ENCODE data around the gene SLC4A4. TPM values are rescaled to one million over a fixed set of nuclear protein-coding genes. Genes with fewer than 3 reads are reported as not detected.

SLC4A4 gene
- total and polyA plus RNA-seq, 5 donors from 2014 or later, result not detected

- no peaks in the 10 kb centered on the region for H3K9me3 Mint-ChIP-seq
- H3K4me3 Mint-ChIP-seq, result no peak overlapping the region
- H3K27ac Mint-ChIP-seq, result no peak overlapping the region
- H3K36me3 Mint-ChIP-seq, result no peaks in the 10 kb centered on the region
- DNase-seq (no peak), ATAC-seq (ENCODE audit: low read depth in 2 of 2) (no peak)
- H3K27me3 Mint-ChIP-seq, result no peaks in the 10 kb centered on the region
- H3K4me1 Mint-ChIP-seq, result no peaks in the 10 kb centered on the region
- Histone ChIP-seq H3K4me3 (ENCODE audit: low read depth, low read length) (no peak overlapping the region), H3K9me3 (ENCODE audit: control insufficient read depth in 2 of 2, low read length in 2 of 2) (no peaks in the 10 kb centered on the region), H3K4me1 (ENCODE audit: control insufficient read depth, insufficient read depth, low read length, poor library complexity, severe bottlenecking) (no peaks in the 10 kb centered on the region), H3K36me3 (ENCODE audit: control insufficient read depth, insufficient read depth, low read length) (no peaks in the 10 kb centered on the region), H3K27ac (ENCODE audit: insufficient read depth, low read length, poor library complexity, severe bottlenecking) (no peak overlapping the region), H3K27me3 (ENCODE audit: control insufficient read depth, insufficient read depth, low read length) (no peaks in the 10 kb centered on the region)
Measured at GRCh38 chr4:71460371-71460770, 121.6 kb downstream of the SLC4A4 start.

GRCh38 chr4:71461422-71461821 lies 122.6 kb downstream of the SLC4A4 start:
- H3K27ac Mint-ChIP-seq, result no peak overlapping the region

GRCh38 chr4:71466775-71467174 lies 128.0 kb downstream of the SLC4A4 start:
- Histone ChIP-seq H3K4me3 (ENCODE audit: low read depth, low read length) (no peak overlapping the region), H3K9me3 (ENCODE audit: control insufficient read depth in 2 of 2, low read length in 2 of 2) (no peaks in the 10 kb centered on the region), H3K27me3 (ENCODE audit: control insufficient read depth, insufficient read depth, low read length) (no peaks in the 10 kb centered on the region), H3K27ac (ENCODE audit: insufficient read depth, low read length, poor library complexity, severe bottlenecking) (no peak overlapping the region), H3K4me1 (ENCODE audit: control insufficient read depth, insufficient read depth, low read length, poor library complexity, severe bottlenecking) (no peaks in the 10 kb centered on the region), H3K36me3 (ENCODE audit: control insufficient read depth, insufficient read depth, low read length) (no peaks in the 10 kb centered on the region)
- DNase-seq, result no peak
- no peaks in the 10 kb centered on the region for H3K4me1 Mint-ChIP-seq
- no peak overlapping the region for H3K4me3 Mint-ChIP-seq
- H3K27me3 Mint-ChIP-seq, result no peaks in the 10 kb centered on the region
- no peak for ATAC-seq (ENCODE audit: low read depth in 2 of 2)
- H3K9me3 Mint-ChIP-seq, result no peaks in the 10 kb centered on the region
- no peak overlapping the region for H3K27ac Mint-ChIP-seq
- H3K36me3 Mint-ChIP-seq, result no peaks in the 10 kb centered on the region

More at GRCh38 chr4:71461422-71461821, 122.6 kb downstream of the SLC4A4 start:
- no peaks in the 10 kb centered on the region for H3K36me3 Mint-ChIP-seq
- Histone ChIP-seq H3K4me1 (ENCODE audit: control insufficient read depth, insufficient read depth, low read length, poor library complexity, severe bottlenecking) (no peaks in the 10 kb centered on the region), H3K4me3 (ENCODE audit: low read depth, low read length) (no peak overlapping the region), H3K9me3 (ENCODE audit: control insufficient read depth in 2 of 2, low read length in 2 of 2) (no peaks in the 10 kb centered on the region), H3K36me3 (ENCODE audit: control insufficient read depth, insufficient read depth, low read length) (no peaks in the 10 kb centered on the region), H3K27me3 (ENCODE audit: control insufficient read depth, insufficient read depth, low read length) (no peaks in the 10 kb centered on the region), H3K27ac (ENCODE audit: insufficient read depth, low read length, poor library complexity, severe bottlenecking) (no peak overlapping the region)
- no peak overlapping the region for H3K4me3 Mint-ChIP-seq
- H3K27me3 Mint-ChIP-seq, result no peaks in the 10 kb centered on the region
- DNase-seq, result no peak
- no peaks in the 10 kb centered on the region for H3K4me1 Mint-ChIP-seq
- ATAC-seq (ENCODE audit: low read depth in 2 of 2), result no peak
- no peaks in the 10 kb centered on the region for H3K9me3 Mint-ChIP-seq

- H3K27ac ChIP-seq (ENCODE audit: insufficient read depth, low read length, poor library complexity, severe bottlenecking), result no peak overlapping the region
- Mint-ChIP-seq H3K4me3 (no peak overlapping the region), H3K4me1 (no peaks in the 10 kb centered on the region), H3K9me3 (no peaks in the 10 kb centered on the region), H3K36me3 (no peaks in the 10 kb centered on the region), H3K27ac (no peak overlapping the region), H3K27me3 (no peaks in the 10 kb centered on the region)
- H3K9me3 ChIP-seq (ENCODE audit: control insufficient read depth in 2 of 2, low read length in 2 of 2), result no peaks in the 10 kb centered on the region
- H3K4me3 ChIP-seq (ENCODE audit: low read depth, low read length), result no peak overlapping the region
- no peaks in the 10 kb centered on the region for H3K27me3 ChIP-seq (ENCODE audit: control insufficient read depth, insufficient read depth, low read length)
- H3K36me3 ChIP-seq (ENCODE audit: control insufficient read depth, insufficient read depth, low read length), result no peaks in the 10 kb centered on the region
- no peaks in the 10 kb centered on the region for H3K4me1 ChIP-seq (ENCODE audit: control insufficient read depth, insufficient read depth, low read length, poor library complexity, severe bottlenecking)
- DNase-seq (no peak), ATAC-seq (ENCODE audit: low read depth in 2 of 2) (no peak)
Measured at GRCh38 chr4:71468116-71468710, 129.4 kb downstream of the SLC4A4 start.

- no peaks in the 10 kb centered on the region for H3K9me3 Mint-ChIP-seq
- no peak overlapping the region for H3K27ac ChIP-seq (ENCODE audit: insufficient read depth, low read length, poor library complexity, severe bottlenecking)
- H3K9me3 ChIP-seq (ENCODE audit: control insufficient read depth in 2 of 2, low read length in 2 of 2), result no peaks in the 10 kb centered on the region
- H3K36me3 Mint-ChIP-seq, result no peaks in the 10 kb centered on the region
- no peaks in the 10 kb centered on the region for H3K4me1 ChIP-seq (ENCODE audit: control insufficient read depth, insufficient read depth, low read length, poor library complexity, severe bottlenecking)
- no peaks in the 10 kb centered on the region for H3K36me3 ChIP-seq (ENCODE audit: control insufficient read depth, insufficient read depth, low read length)
- H3K27me3 Mint-ChIP-seq, result no peaks in the 10 kb centered on the region
- no peak overlapping the region for H3K27ac Mint-ChIP-seq
- DNase-seq, result no peak
- H3K4me1 Mint-ChIP-seq, result no peaks in the 10 kb centered on the region
- H3K4me3 ChIP-seq (ENCODE audit: low read depth, low read length), result no peak overlapping the region
- no peak for ATAC-seq (ENCODE audit: low read depth in 2 of 2)
- no peaks in the 10 kb centered on the region for H3K27me3 ChIP-seq (ENCODE audit: control insufficient read depth, insufficient read depth, low read length)
- H3K4me3 Mint-ChIP-seq, result no peak overlapping the region
Measured at GRCh38 chr4:71469541-71469940, 130.7 kb downstream of the SLC4A4 start.

GRCh38 chr4:71470524-71470923 lies 131.7 kb downstream of the SLC4A4 start:
- no peaks in the 10 kb centered on the region for H3K27me3 ChIP-seq (ENCODE audit: control insufficient read depth, insufficient read depth, low read length)
- no peak overlapping the region for H3K27ac ChIP-seq (ENCODE audit: insufficient read depth, low read length, poor library complexity, severe bottlenecking)
- Mint-ChIP-seq H3K4me3 (no peak overlapping the region), H3K36me3 (no peaks in the 10 kb centered on the region), H3K27ac (no peak overlapping the region), H3K4me1 (no peaks in the 10 kb centered on the region), H3K9me3 (no peaks in the 10 kb centered on the region), H3K27me3 (no peaks in the 10 kb centered on the region)
- H3K36me3 ChIP-seq (ENCODE audit: control insufficient read depth, insufficient read depth, low read length), result no peaks in the 10 kb centered on the region
- no peaks in the 10 kb centered on the region for H3K9me3 ChIP-seq (ENCODE audit: control insufficient read depth in 2 of 2, low read length in 2 of 2)
- no peak for ATAC-seq (ENCODE audit: low read depth in 2 of 2)
- no peak for DNase-seq
- H3K4me1 ChIP-seq (ENCODE audit: control insufficient read depth, insufficient read depth, low read length, poor library complexity, severe bottlenecking), result no peaks in the 10 kb centered on the region
- no peak overlapping the region for H3K4me3 ChIP-seq (ENCODE audit: low read depth, low read length)

- Mint-ChIP-seq H3K4me1 (no peaks in the 10 kb centered on the region), H3K27ac (no peak overlapping the region), H3K27me3 (no peaks in the 10 kb centered on the region), H3K9me3 (no peaks in the 10 kb centered on the region), H3K4me3 (no peak overlapping the region), H3K36me3 (no peaks in the 10 kb centered on the region)
- no peak overlapping the region for H3K27ac ChIP-seq (ENCODE audit: insufficient read depth, low read length, poor library complexity, severe bottlenecking)
- no peaks in the 10 kb centered on the region for H3K4me1 ChIP-seq (ENCODE audit: control insufficient read depth, insufficient read depth, low read length, poor library complexity, severe bottlenecking)
- DNase-seq (no peak), ATAC-seq (ENCODE audit: low read depth in 2 of 2) (no peak)
- H3K36me3 ChIP-seq (ENCODE audit: control insufficient read depth, insufficient read depth, low read length), result no peaks in the 10 kb centered on the region
- H3K9me3 ChIP-seq (ENCODE audit: control insufficient read depth in 2 of 2, low read length in 2 of 2), result no peaks in the 10 kb centered on the region
- H3K27me3 ChIP-seq (ENCODE audit: control insufficient read depth, insufficient read depth, low read length), result no peaks in the 10 kb centered on the region
- H3K4me3 ChIP-seq (ENCODE audit: low read depth, low read length), result no peak overlapping the region
Measured at GRCh38 chr4:71472946-71473345, 134.1 kb downstream of the SLC4A4 start.

GRCh38 chr4:71473541-71474240 lies 134.9 kb downstream of the SLC4A4 start:
- Mint-ChIP-seq H3K36me3 (no peaks in the 10 kb centered on the region), H3K27ac (no peak overlapping the region), H3K27me3 (no peaks in the 10 kb centered on the region), H3K4me1 (no peaks in the 10 kb centered on the region), H3K4me3 (no peak overlapping the region), H3K9me3 (peaks cover 0 to 3% (median 0%) of the 10 kb centered on the region in 7 donors)
- Histone ChIP-seq H3K9me3 (ENCODE audit: control insufficient read depth in 2 of 2, low read length in 2 of 2) (no peaks in the 10 kb centered on the region), H3K4me1 (ENCODE audit: control insufficient read depth, insufficient read depth, low read length, poor library complexity, severe bottlenecking) (no peaks in the 10 kb centered on the region), H3K4me3 (ENCODE audit: low read depth, low read length) (no peak overlapping the region), H3K27me3 (ENCODE audit: control insufficient read depth, insufficient read depth, low read length) (no peaks in the 10 kb centered on the region), H3K36me3 (ENCODE audit: control insufficient read depth, insufficient read depth, low read length) (no peaks in the 10 kb centered on the region), H3K27ac (ENCODE audit: insufficient read depth, low read length, poor library complexity, severe bottlenecking) (no peak overlapping the region)
- DNase-seq (no peak), ATAC-seq (ENCODE audit: low read depth in 2 of 2) (no peak)
